H9 (cell line): Measurements from ENCODE around the gene FCMR. TPM values are rescaled to one million over a fixed set of nuclear protein-coding genes. Genes with fewer than 3 reads are reported as not detected.

ENCODE experiments used
- DNase-seq: peaks from one replicate; pipeline ENCODE4 v3.0.0-alpha.2; 2017
- H2AFZ ChIP-seq: one replicate; pipeline ENCODE4 v1.6.1; 2013; ENCODE audit warnings: mild to moderate bottlenecking, low read length, control low read depth, moderate library complexity
- H2AK5ac ChIP-seq: 2 replicates; pipeline ENCODE4 v1.6.1; 2013; ENCODE audit warnings: low read length, control low read depth, mixed read lengths; ENCODE audit not compliant: insufficient read length
- H2BK120ac ChIP-seq: one replicate; pipeline ENCODE4 v1.6.1; 2013; ENCODE audit warnings: low read depth, mild to moderate bottlenecking, low read length, control low read depth, inconsistent platforms; ENCODE audit not compliant: poor library complexity, severe bottlenecking
- H2BK12ac ChIP-seq: 2 replicates; pipeline ENCODE4 v1.6.1; 2013; ENCODE audit warnings: low read length, control low read depth, mixed read lengths, low read depth; ENCODE audit not compliant: insufficient read length
- H2BK15ac ChIP-seq: 2 replicates; pipeline ENCODE4 v1.6.1; 2013; ENCODE audit warnings: low read depth, low read length, control low read depth
- H2BK20ac ChIP-seq: one replicate; pipeline ENCODE4 v1.6.1; 2013; ENCODE audit warnings: low read depth, mild to moderate bottlenecking, low read length, control low read depth, inconsistent platforms; ENCODE audit not compliant: poor library complexity, severe bottlenecking
- H2BK5ac ChIP-seq: 2 replicates; pipeline ENCODE4 v1.6.1; 2013; ENCODE audit warnings: low read length, control low read depth, mixed read lengths; ENCODE audit not compliant: insufficient read length
- H3K14ac ChIP-seq: 2 replicates; pipeline ENCODE4 v1.6.1; 2013; ENCODE audit warnings: low read length, control low read depth; ENCODE audit not compliant: insufficient read depth
- H3K18ac ChIP-seq: 2 replicates; pipeline ENCODE4 v1.6.1; 2013; ENCODE audit warnings: low read depth, mild to moderate bottlenecking, mixed read lengths, low read length, control low read depth; ENCODE audit not compliant: insufficient read length
- H3K23ac ChIP-seq: 2 replicates; pipeline ENCODE4 v1.6.1; 2013; ENCODE audit warnings: low read length, control low read depth, mixed read lengths, low read depth; ENCODE audit not compliant: insufficient read length
- H3K23me2 ChIP-seq: 2 replicates; pipeline ENCODE4 v1.6.1; 2013; ENCODE audit warnings: low read depth, mild to moderate bottlenecking, mixed read lengths, low read length, control low read depth; ENCODE audit not compliant: insufficient read length, poor library complexity, severe bottlenecking
- H3K27ac ChIP-seq: 2 replicates; pipeline ENCODE4 v1.5.1; 2013; ENCODE audit warnings: low read length, control low read depth, mixed read lengths, low read depth; ENCODE audit not compliant: insufficient read length
- H3K27me3 ChIP-seq: 2 replicates; pipeline ENCODE4 v1.6.1; 2013; ENCODE audit warnings: low read length, control low read depth, inconsistent platforms; ENCODE audit not compliant: insufficient read depth
- H3K4ac ChIP-seq: 2 replicates; pipeline ENCODE4 v1.6.1; 2013; ENCODE audit warnings: low read depth, mild to moderate bottlenecking, control low read depth, inconsistent platforms, low read length, moderate library complexity
- H3K4me1 ChIP-seq: 2 replicates; pipeline ENCODE4 v1.6.1; 2013; ENCODE audit warnings: low read length, control low read depth, inconsistent platforms; ENCODE audit not compliant: insufficient read depth
- H3K4me2 ChIP-seq: 2 replicates; pipeline ENCODE4 v1.6.1; 2013; ENCODE audit warnings: low read length, control low read depth, mixed read lengths; ENCODE audit not compliant: insufficient read length, insufficient read depth
- H3K56ac ChIP-seq: 2 replicates; pipeline ENCODE4 v1.6.1; 2013; ENCODE audit warnings: low read depth, mild to moderate bottlenecking, mixed read lengths, low read length, control low read depth; ENCODE audit not compliant: insufficient read length
- H3K79me1 ChIP-seq: 2 replicates; pipeline ENCODE4 v1.6.1; 2013; ENCODE audit warnings: low read depth, mild to moderate bottlenecking, moderate library complexity, low read length, control low read depth, inconsistent platforms; ENCODE audit not compliant: insufficient read depth, poor library complexity, severe bottlenecking
- H3K79me2 ChIP-seq: 2 replicates; pipeline ENCODE4 v1.6.1; 2013; ENCODE audit warnings: low read length, control low read depth, inconsistent platforms; ENCODE audit not compliant: insufficient read depth
- H3K9ac ChIP-seq: 2 replicates; pipeline ENCODE4 v1.6.1; 2013; ENCODE audit warnings: low read length, control low read depth, mixed read lengths; ENCODE audit not compliant: insufficient read length; ENCODE audit errors: extremely low read depth
- H3K9me3 ChIP-seq: one replicate; pipeline ENCODE4 v1.6.1; 2013; ENCODE audit warnings: low read depth, low read length, inconsistent platforms; ENCODE audit not compliant: control insufficient read depth
- H3T11ph ChIP-seq: one replicate; pipeline ENCODE4 v1.6.1; 2013; ENCODE audit warnings: mild to moderate bottlenecking, low read length, control low read depth, inconsistent platforms
- H4K20me1 ChIP-seq: one replicate; pipeline ENCODE4 v1.6.1; 2013; ENCODE audit not compliant: control insufficient read depth, insufficient read length, insufficient read depth
- H4K5ac ChIP-seq: 2 replicates; pipeline ENCODE4 v1.6.1; 2013; ENCODE audit warnings: low read depth, mild to moderate bottlenecking, mixed read lengths, low read length, control low read depth; ENCODE audit not compliant: insufficient read length
- H4K8ac ChIP-seq: replicated peaks from 2 replicates; pipeline ENCODE4 v1.6.1; 2013; ENCODE audit warnings: low read length, control low read depth, mixed read lengths, low read depth; ENCODE audit not compliant: insufficient read length
- H4K91ac ChIP-seq: 2 replicates; pipeline ENCODE4 v1.6.1; 2013; ENCODE audit warnings: low read depth, mild to moderate bottlenecking, moderate library complexity, mixed read lengths, low read length, control low read depth; ENCODE audit not compliant: insufficient read length
- H3K27ac Mint-ChIP-seq, 3 experiments: 2 replicates in 2 of 3; 3 replicates in 1 of 3; pipeline ENCODE4 v1.8.0; 2020 to 2021; ENCODE audit warnings: mixed read lengths in 3 of 3, mild to moderate bottlenecking in 1 of 3, moderate library complexity in 1 of 3
- H3K27me3 Mint-ChIP-seq: 2 replicates; pipeline ENCODE4 v1.8.0; 2021; ENCODE audit warnings: low read depth, mild to moderate bottlenecking, moderate library complexity, mixed read lengths
- H3K36me3 Mint-ChIP-seq, 3 experiments: 2 replicates in 2 of 3; 3 replicates in 1 of 3; pipeline ENCODE4 v1.8.0; 2020 to 2021; ENCODE audit warnings: low read depth in 3 of 3, mixed read lengths in 3 of 3; ENCODE audit not compliant: insufficient read depth in 1 of 3
- H3K4me1 Mint-ChIP-seq, 2 experiments: 2 replicates each; pipeline ENCODE4 v1.8.0; 2020; ENCODE audit warnings: mixed read lengths in 2 of 2
- H3K4me3 Mint-ChIP-seq, 2 experiments: 2 replicates in 1 of 2; 3 replicates in 1 of 2; pipeline ENCODE4 v1.8.0; 2020 to 2021; ENCODE audit warnings: mild to moderate bottlenecking in 2 of 2, mixed read lengths in 2 of 2, moderate library complexity in 1 of 2
- H3K9me3 Mint-ChIP-seq, 2 experiments: 2 replicates in 1 of 2; 3 replicates in 1 of 2; pipeline ENCODE4 v1.8.0; 2020; ENCODE audit warnings: mild to moderate bottlenecking in 2 of 2, mixed read lengths in 2 of 2, moderate library complexity in 1 of 2
- WGBS: extraction: QIAGEN DNeasy Blood & Tissue Kit; methylation state at CpG from one replicate; pipeline ENCODE4 v1.1.7; 2013; ENCODE audit warnings: missing lambda C conversion rate, low lambda C conversion rate, mixed read lengths; ENCODE audit not compliant: insufficient read length; ENCODE audit errors: extremely low coverage; 5-methylcytosine and 5-hydroxymethylcytosine counted together
- total RNA-seq: library from RNA; stranded (reverse); gene quantifications from 2 replicates; pipeline ENCODE4 v1.2.1, GENCODE V29; 2021
- TF ChIP-seq, protein P1 (sequence below): fragments of 200-600 bp; sonication (generic); conservative IDR thresholded peaks from 3 replicates; pipeline ENCODE4 v1.8.0; 2021; ENCODE audit warnings: antibody characterized with exemption, mild to moderate bottlenecking

The FCMR gene
- total RNA-seq, 1 experiment from 2014 or later = not detected

GRCh38 chr1:206925106-206925736 is 3.5 kb upstream of the FCMR start:
- no peak overlapping the region for H3K18ac ChIP-seq
- H3T11ph ChIP-seq = no peak overlapping the region
- no peak overlapping the region for H3K23ac ChIP-seq
- H3K27me3 ChIP-seq = no peaks in the 10 kb centered on the region
- H2AK5ac ChIP-seq = no peak overlapping the region
- TF ChIP-seq, protein P1, sequence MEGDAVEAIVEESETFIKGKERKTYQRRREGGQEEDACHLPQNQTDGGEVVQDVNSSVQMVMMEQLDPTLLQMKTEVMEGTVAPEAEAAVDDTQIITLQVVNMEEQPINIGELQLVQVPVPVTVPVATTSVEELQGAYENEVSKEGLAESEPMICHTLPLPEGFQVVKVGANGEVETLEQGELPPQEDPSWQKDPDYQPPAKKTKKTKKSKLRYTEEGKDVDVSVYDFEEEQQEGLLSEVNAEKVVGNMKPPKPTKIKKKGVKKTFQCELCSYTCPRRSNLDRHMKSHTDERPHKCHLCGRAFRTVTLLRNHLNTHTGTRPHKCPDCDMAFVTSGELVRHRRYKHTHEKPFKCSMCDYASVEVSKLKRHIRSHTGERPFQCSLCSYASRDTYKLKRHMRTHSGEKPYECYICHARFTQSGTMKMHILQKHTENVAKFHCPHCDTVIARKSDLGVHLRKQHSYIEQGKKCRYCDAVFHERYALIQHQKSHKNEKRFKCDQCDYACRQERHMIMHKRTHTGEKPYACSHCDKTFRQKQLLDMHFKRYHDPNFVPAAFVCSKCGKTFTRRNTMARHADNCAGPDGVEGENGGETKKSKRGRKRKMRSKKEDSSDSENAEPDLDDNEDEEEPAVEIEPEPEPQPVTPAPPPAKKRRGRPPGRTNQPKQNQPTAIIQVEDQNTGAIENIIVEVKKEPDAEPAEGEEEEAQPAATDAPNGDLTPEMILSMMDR = no peak; the same call in 2 of the 3 replicates
- H2BK120ac ChIP-seq = no peak overlapping the region
- H2BK15ac ChIP-seq = no peak overlapping the region
- no peak overlapping the region for H4K91ac ChIP-seq
- no peak overlapping the region for H2BK12ac ChIP-seq
- no peaks in the 10 kb centered on the region for H3K9me3 ChIP-seq
- no peak overlapping the region for H3K4me3 Mint-ChIP-seq
- H3K27ac Mint-ChIP-seq = no peak overlapping the region
- H3K4ac ChIP-seq = no peak overlapping the region
- no peaks in the 10 kb centered on the region for H3K9me3 Mint-ChIP-seq
- WGBS = no CpG with 5 or more reads among the region's 11 CpGs
- H3K27ac ChIP-seq = no peak overlapping the region
- no peaks in the 10 kb centered on the region for H3K79me1 ChIP-seq
- H2AFZ ChIP-seq = no peak overlapping the region
- H3K36me3 Mint-ChIP-seq = no peaks in the 10 kb centered on the region
- H4K5ac ChIP-seq = no peak overlapping the region
- no peaks in the 10 kb centered on the region for H3K23me2 ChIP-seq
- no peak overlapping the region for H4K8ac ChIP-seq
- H2BK20ac ChIP-seq = no peak overlapping the region
- no peaks in the 10 kb centered on the region for H3K79me2 ChIP-seq
- DNase-seq = peak; percentile 64
- H2BK5ac ChIP-seq = no peak overlapping the region
- no peak overlapping the region for H3K56ac ChIP-seq
- H3K27me3 Mint-ChIP-seq = peaks cover 7% of the 10 kb centered on the region
- no peak overlapping the region for H3K14ac ChIP-seq
- no peaks in the 10 kb centered on the region for H3K4me1 ChIP-seq
- H3K4me2 ChIP-seq = no peak overlapping the region
- no peaks in the 10 kb centered on the region for H3K4me1 Mint-ChIP-seq
- H3K9ac ChIP-seq = no peak overlapping the region
- H4K20me1 ChIP-seq = no peaks in the 10 kb centered on the region
